Suprapubic skin (tissue), 3 donors: ENCODE results near the gene DGUOK.

Experiments
- POLR2A ChIP-seq, 2 donors: fragments of 450-650 bp; IDR thresholded peaks; one replicate each; pipeline ENCODE4 v1.6.1; 2017; ENCODE audit warnings: antibody characterized with exemption in 2 of 2, mild to moderate bottlenecking in 2 of 2, moderate library complexity in 2 of 2
- TF ChIP-seq, protein P1 (sequence below), 2 donors: fragments of 200-600 bp in 1 of 2; fragments of 450-650 bp in 1 of 2; sonication (generic) in 1 of 2; IDR thresholded peaks; one replicate each; pipeline ENCODE4 v1.5.1; 2016 to 2019; ENCODE audit warnings: antibody characterized with exemption in 2 of 2, mild to moderate bottlenecking in 1 of 2, moderate library complexity in 1 of 2

DNA sequence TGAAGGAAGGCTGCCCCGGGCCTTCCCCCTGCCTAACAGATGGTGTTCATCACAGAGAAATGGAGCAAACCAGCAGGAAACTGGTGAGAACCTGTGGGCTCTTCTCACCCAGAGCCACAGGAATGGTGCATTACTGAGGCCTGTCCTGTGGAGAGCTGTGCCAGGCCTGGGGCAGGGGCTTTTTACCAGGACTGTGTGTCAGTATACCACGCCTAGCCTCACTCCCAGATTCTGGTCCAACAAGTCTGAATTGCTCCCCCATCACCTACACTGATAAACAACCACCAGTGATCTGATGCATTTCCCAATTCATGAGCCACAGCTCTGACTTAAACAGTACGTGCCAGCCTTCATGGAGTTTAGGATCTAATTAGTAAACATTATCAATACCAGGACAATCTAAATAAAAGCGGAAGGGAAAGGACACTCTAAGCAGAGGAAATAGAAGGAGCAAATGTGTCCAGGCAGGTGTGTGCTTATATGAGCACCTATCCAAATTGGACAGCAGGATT is 8.9 kb upstream of the DGUOK start:
- TF ChIP-seq, protein P1, sequence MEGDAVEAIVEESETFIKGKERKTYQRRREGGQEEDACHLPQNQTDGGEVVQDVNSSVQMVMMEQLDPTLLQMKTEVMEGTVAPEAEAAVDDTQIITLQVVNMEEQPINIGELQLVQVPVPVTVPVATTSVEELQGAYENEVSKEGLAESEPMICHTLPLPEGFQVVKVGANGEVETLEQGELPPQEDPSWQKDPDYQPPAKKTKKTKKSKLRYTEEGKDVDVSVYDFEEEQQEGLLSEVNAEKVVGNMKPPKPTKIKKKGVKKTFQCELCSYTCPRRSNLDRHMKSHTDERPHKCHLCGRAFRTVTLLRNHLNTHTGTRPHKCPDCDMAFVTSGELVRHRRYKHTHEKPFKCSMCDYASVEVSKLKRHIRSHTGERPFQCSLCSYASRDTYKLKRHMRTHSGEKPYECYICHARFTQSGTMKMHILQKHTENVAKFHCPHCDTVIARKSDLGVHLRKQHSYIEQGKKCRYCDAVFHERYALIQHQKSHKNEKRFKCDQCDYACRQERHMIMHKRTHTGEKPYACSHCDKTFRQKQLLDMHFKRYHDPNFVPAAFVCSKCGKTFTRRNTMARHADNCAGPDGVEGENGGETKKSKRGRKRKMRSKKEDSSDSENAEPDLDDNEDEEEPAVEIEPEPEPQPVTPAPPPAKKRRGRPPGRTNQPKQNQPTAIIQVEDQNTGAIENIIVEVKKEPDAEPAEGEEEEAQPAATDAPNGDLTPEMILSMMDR (IDR thresholded peaks at IDR 0.05), result no peak
- no peak for TF ChIP-seq POLR2A (IDR thresholded peaks at IDR 0.05)
